ENCODE results near the gene XRCC5.

XRCC5 gene

GRCh38 chr2:216092646-216093045 lies 16.5 kb upstream of the XRCC5 start:
- no peak for TF ChIP-seq CTCF (IDR thresholded peaks at IDR 0.05)

DNA sequence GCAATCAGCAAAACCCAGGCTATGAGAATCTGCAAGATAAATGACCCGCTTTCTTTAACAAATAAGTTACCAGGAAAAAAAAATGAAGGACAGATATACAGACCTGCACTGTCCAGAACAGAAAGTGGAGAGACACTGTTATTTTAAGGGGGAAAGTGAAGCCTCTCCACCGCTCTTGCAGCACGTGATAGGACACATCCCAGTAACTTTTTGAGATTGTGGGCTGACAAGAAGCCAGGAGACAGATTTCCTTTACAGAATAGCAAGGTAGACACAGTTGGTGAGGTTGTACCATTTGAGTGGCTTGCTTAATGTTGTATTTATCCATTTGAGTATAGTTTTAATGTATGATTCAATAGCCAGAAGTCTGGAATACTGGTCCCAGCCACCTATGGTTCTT lies 14.4 kb upstream of the XRCC5 start:
- TF ChIP-seq CTCF (IDR thresholded peaks at IDR 0.05): no peak

DNA sequence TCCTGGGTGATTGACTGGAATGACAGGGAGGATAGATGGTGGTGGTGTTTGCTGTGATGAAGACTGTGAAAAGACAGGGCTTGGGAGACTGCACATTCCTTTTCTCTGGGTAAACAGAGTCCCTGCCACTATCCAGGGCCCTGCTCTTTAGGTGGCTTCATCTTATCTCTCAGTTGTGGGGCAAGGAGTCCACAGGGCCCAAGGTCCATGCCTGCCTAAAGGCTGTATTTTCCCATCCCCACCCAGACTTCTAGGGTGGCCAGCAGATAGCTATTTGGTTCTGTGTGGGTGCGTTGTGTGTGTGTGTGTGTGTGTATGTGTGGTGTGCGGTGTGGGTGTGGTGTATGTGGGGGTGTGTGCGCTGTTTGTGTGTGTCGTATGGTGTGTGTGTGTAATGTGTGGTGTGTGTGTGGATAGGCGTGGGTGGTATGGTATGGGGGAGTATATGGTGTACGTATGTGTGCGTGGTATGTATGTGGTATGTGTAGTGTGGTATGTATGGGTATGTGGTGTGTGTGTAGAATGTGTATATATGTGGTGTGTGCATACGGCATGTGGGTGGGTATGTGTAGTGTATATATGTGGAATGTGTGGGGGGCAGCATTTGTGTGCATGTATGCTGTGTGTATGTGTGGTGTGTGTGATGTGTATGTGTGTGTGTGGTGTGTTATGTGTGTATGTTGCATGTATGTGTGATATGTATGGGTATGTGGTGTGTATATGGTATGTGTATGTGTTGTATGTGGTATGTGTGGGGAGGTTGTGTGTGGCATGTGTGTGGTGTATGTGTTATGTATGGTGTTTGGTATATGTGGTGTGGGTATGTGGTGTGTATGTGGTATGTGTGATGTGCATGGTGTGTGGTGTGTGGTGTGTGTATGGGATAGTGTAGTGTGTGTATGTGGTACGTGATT lies 10.5 kb upstream of the XRCC5 start:
- no peak for TF ChIP-seq CTCF (IDR thresholded peaks at IDR 0.05)

DNA sequence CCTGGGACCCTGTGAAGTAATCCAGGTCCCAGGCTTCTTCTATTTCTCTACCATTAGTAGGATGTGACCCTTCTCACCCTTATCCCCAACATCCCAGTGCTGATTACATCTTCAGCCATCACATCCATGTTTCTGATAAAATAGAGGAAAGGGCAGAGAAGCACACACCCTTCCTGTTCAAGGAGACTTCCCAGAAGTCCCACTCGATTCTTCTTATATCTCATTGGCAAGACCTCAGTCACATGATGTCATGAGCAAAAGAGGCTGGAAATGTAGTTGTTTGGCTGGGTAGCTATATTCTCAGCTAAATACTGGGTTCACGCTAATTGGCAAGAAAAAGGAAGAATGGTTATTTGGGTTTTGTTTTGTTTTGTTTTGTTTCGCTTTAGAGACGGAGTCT lies 8.0 kb upstream of the XRCC5 start:
- TF ChIP-seq CTCF (IDR thresholded peaks at IDR 0.05): no peak

GRCh38 chr2:216103213-216103612 lies 5.9 kb upstream of the XRCC5 start:
- no peak for TF ChIP-seq CTCF (IDR thresholded peaks at IDR 0.05)

DNA sequence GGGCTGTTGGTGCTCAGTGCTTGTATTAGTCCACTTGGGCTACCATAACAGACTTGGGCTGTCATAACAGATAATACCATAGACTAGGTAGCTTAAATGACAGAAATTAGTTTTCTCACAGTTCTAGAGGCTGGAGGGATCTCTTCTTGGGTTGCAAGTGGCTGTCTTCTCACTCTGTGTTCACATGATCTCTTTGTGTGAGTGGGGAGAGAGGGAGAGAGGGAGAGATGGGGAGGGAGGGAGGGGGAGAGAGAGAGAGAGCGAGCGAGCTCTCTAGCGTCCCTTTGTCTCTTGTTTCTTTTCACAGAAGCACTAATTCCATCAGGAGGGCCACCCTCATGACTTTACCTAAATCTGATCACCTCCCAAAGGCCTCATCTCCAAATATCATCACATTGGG lies 4.5 kb upstream of the XRCC5 start:
- TF ChIP-seq CTCF (IDR thresholded peaks at IDR 0.05): no peak

GRCh38 chr2:216107320-216107719 lies 1.8 kb upstream of the XRCC5 start:
- no peak for TF ChIP-seq CTCF (IDR thresholded peaks at IDR 0.05)

Measured in LNCAP (cell line).